Activated naive CD8-positive, alpha-beta T cell treated with anti-CD3 and anti-CD28 coated beads, Interleukin-2, amount 10 ng/mL, durations not matched to agents 7 days and 5 days (primary cell): ENCODE data around the gene NAA50. TPM values are rescaled to one million over a fixed set of nuclear protein-coding genes. Genes with fewer than 3 reads are reported as not detected.

Source experiments
- total RNA-seq, 2 experiments: library from RNA; stranded (reverse); gene quantifications; one replicate each; pipeline ENCODE4 v1.2.3, GENCODE V29; 2021

Gene NAA50
- total RNA-seq, 2 experiments from 2014 or later: 90.9 to 91.0 TPM

Other genes with a start within 250 kb of the NAA50 start
- 10 to 100 TPM; 22.5 to 25.2 TPM for gene SPICE1, start 231.1 kb downstream of the NAA50 start, total RNA-seq
- 10 to 100 TPM; 48.3 to 50.6 TPM for gene SIDT1, start 213.7 kb downstream of the NAA50 start, total RNA-seq
- 10 to 100 TPM; 20.6 to 20.9 TPM for gene USF3, start 49.6 kb downstream of the NAA50 start, total RNA-seq
- 10 to 100 TPM; 32.9 to 36.5 TPM for gene ATP6V1A, start 786 bp upstream of the NAA50 start, total RNA-seq
- 1 to 10 TPM; 1.2 to 2.2 TPM for gene GRAMD1C, start 92.5 kb upstream of the NAA50 start, total RNA-seq
- gene ZDHHC23, start 201.8 kb upstream of the NAA50 start, total RNA-seq: 1 to 10 TPM; 3.4 to 3.7 TPM